LNCAP (cell line): ENCODE measurements around the gene CDC42.

ENCODE experiments used
- CTCF ChIP-seq: fragments of 450-650 bp; IDR thresholded peaks from 2 replicates; pipeline ENCODE4 v1.5.1; 2017; ENCODE audit warnings: mild to moderate bottlenecking

Gene CDC42

GRCh38 chr1:22101199-22101598, 48.7 kb downstream of the CDC42 start:
- no peak for TF ChIP-seq CTCF

GRCh38 chr1:22101995-22102394, 49.5 kb downstream of the CDC42 start:
- no peak for TF ChIP-seq CTCF

- TF ChIP-seq CTCF: no peak
Observed at GRCh38 chr1:22102746-22103145, 50.2 kb downstream of the CDC42 start.

GRCh38 chr1:22104094-22104493, 51.6 kb downstream of the CDC42 start:
- TF ChIP-seq CTCF: no peak

- no peak for TF ChIP-seq CTCF
Observed at GRCh38 chr1:22104865-22105437, 52.4 kb downstream of the CDC42 start.

GRCh38 chr1:22105611-22106207, 53.2 kb downstream of the CDC42 start:
- peak; percentile 56 for TF ChIP-seq CTCF

- no peak for TF ChIP-seq CTCF
Observed at GRCh38 chr1:22107126-22107525, 54.6 kb downstream of the CDC42 start.
